HG03280 (cell line): Measurements from ENCODE around the gene KRTAP5-6.
"Not testable (repeated sequence)": the region's sequence is repeated elsewhere in the genome, so short reads cannot be mapped to it uniquely, and the experiment has no call there.

Experiments
- ATAC-seq: cut with Tn5 transposase; IDR thresholded peaks from one replicate; pipeline ENCODE4 v1.9.1; 2021; ENCODE audit warnings: mild to moderate bottlenecking, moderate library complexity; ENCODE audit not compliant: unreplicated experiment

KRTAP5-6 gene

GRCh38 chr11:1661454-1662269 lies 35.3 kb upstream of the KRTAP5-6 start:
- ATAC-seq = not testable (repeated sequence)

- not testable (repeated sequence) for ATAC-seq
These were observed 34.2 kb upstream of the KRTAP5-6 start for GRCh38 chr11:1662699-1663283.

- ATAC-seq = no peak
These were observed 31.7 kb upstream of the KRTAP5-6 start for GRCh38 chr11:1665313-1665712.

GRCh38 chr11:1667121-1667850 lies 29.7 kb upstream of the KRTAP5-6 start:
- no peak for ATAC-seq

- no peak for ATAC-seq
These were observed 29.1 kb upstream of the KRTAP5-6 start for GRCh38 chr11:1667906-1668305.

- ATAC-seq = no peak
These were observed 28.0 kb upstream of the KRTAP5-6 start for GRCh38 chr11:1668911-1669473.

GRCh38 chr11:1669546-1670218 lies 27.3 kb upstream of the KRTAP5-6 start:
- ATAC-seq = no peak

- ATAC-seq = not testable (repeated sequence)
These were observed 26.5 kb upstream of the KRTAP5-6 start for GRCh38 chr11:1670457-1670856.

- no peak for ATAC-seq
These were observed 26.1 kb upstream of the KRTAP5-6 start for GRCh38 chr11:1670905-1671371.

GRCh38 chr11:1671658-1672057 lies 25.3 kb upstream of the KRTAP5-6 start:
- no peak for ATAC-seq

GRCh38 chr11:1672613-1673350 lies 24.2 kb upstream of the KRTAP5-6 start:
- no peak for ATAC-seq

- no peak for ATAC-seq
These were observed 23.4 kb upstream of the KRTAP5-6 start for GRCh38 chr11:1673446-1674172.

- no peak for ATAC-seq
These were observed 22.5 kb upstream of the KRTAP5-6 start for GRCh38 chr11:1674173-1675131.

GRCh38 chr11:1675536-1676228 lies 21.3 kb upstream of the KRTAP5-6 start:
- ATAC-seq = no peak

- no peak for ATAC-seq
These were observed 20.7 kb upstream of the KRTAP5-6 start for GRCh38 chr11:1676229-1676740.

- no peak for ATAC-seq
These were observed 17.1 kb upstream of the KRTAP5-6 start for GRCh38 chr11:1679881-1680280.

- no peak for ATAC-seq
These were observed 14.6 kb upstream of the KRTAP5-6 start for GRCh38 chr11:1682225-1682905.
